CD4-positive, alpha-beta memory T cell (primary cell): ENCODE results near the gene COL5A2. TPM values are rescaled to one million over a fixed set of nuclear protein-coding genes. Genes with fewer than 3 reads are reported as not detected.

Experiments used
- CTCF ChIA-PET: fragments of 350-600 bp; sonication (Branson Sonifier 250); formaldehyde crosslinking; loops from one replicate; lab custom pipeline; 2021; ENCODE audit warnings: inconsistent platforms; ENCODE audit not compliant: partially characterized antibody; lab: Charles Lee
- POLR2A ChIA-PET: fragments of 350-600 bp; sonication (Branson Sonifier 250); formaldehyde crosslinking; loops from one replicate; lab custom pipeline; 2021; ENCODE audit not compliant: partially characterized antibody; lab: Charles Lee
- DNase-seq, 5 donors: peaks; one replicate each; pipeline versions ENCODE4 v3.0.0 to v3.0.0-alpha.2; 2020 to 2022; ENCODE audit warnings: mixed read lengths in 1 of 5
- H3K27ac ChIP-seq: one replicate; pipeline ENCODE4 v1.7.0; 2013; ENCODE audit warnings: low read depth, low read length
- H3K27me3 ChIP-seq: 2 replicates; pipeline ENCODE4 v1.7.0; 2013; ENCODE audit warnings: mild to moderate bottlenecking, low read length, moderate library complexity; ENCODE audit not compliant: insufficient read depth
- H3K36me3 ChIP-seq: 2 replicates; pipeline ENCODE4 v1.7.0; 2013; ENCODE audit warnings: mild to moderate bottlenecking, low read length, moderate library complexity; ENCODE audit not compliant: insufficient read depth
- H3K4me1 ChIP-seq: 2 replicates; pipeline ENCODE4 v1.7.0; 2013; ENCODE audit warnings: mild to moderate bottlenecking, low read length, moderate library complexity; ENCODE audit not compliant: insufficient read depth
- H3K4me3 ChIP-seq, 2 donors: one replicate each; pipeline ENCODE4 v1.7.0; 2013; ENCODE audit warnings: low read length in 2 of 2, mild to moderate bottlenecking in 1 of 2
- H3K9me3 ChIP-seq, 2 donors: one replicate each; pipeline ENCODE4 v1.7.0; 2013; ENCODE audit warnings: low read length in 2 of 2, control low read depth in 1 of 2; ENCODE audit not compliant: control insufficient read depth in 1 of 2
- H3K27ac Mint-ChIP-seq, 7 donors: one replicate each; pipeline ENCODE4 v1.8.0; 2020 to 2021; ENCODE audit warnings: mixed read lengths in 7 of 7, mild to moderate bottlenecking in 6 of 7, inconsistent platforms in 3 of 7, moderate library complexity in 3 of 7
- H3K27me3 Mint-ChIP-seq, 2 donors: one replicate each; pipeline ENCODE4 v1.8.0; 2020 to 2021; ENCODE audit warnings: mixed read lengths in 2 of 2
- H3K36me3 Mint-ChIP-seq, 2 donors: one replicate each; pipeline ENCODE4 v1.8.0; 2020 to 2021; ENCODE audit warnings: mixed read lengths in 2 of 2, inconsistent platforms in 1 of 2, mild to moderate bottlenecking in 1 of 2
- H3K4me1 Mint-ChIP-seq, 4 donors: one replicate each; pipeline ENCODE4 v1.8.0; 2020 to 2021; ENCODE audit warnings: mixed read lengths in 4 of 4, mild to moderate bottlenecking in 1 of 4
- H3K4me3 Mint-ChIP-seq, 8 donors: one replicate each; pipeline ENCODE4 v1.8.0; 2020 to 2021; ENCODE audit warnings: mixed read lengths in 8 of 8, mild to moderate bottlenecking in 7 of 8, moderate library complexity in 6 of 8, inconsistent platforms in 3 of 8
- H3K9me3 Mint-ChIP-seq, 8 donors: one replicate each; pipeline ENCODE4 v1.8.0; 2020 to 2021; ENCODE audit warnings: mixed read lengths in 8 of 8, mild to moderate bottlenecking in 5 of 8, inconsistent platforms in 3 of 8, moderate library complexity in 1 of 8
- intact Hi-C: fragments of 100-400 bp; cut with micrococcal nuclease; formaldehyde crosslinking; loops from one replicate; pipeline ENCODE4 v1.15.1; 2023
- polyA plus RNA-seq, 2 donors: library from polyadenylated mRNA; unstranded; fragments of 300-500 nt; fragmentation: Illumina TruSeq; gene quantifications; one replicate each; pipeline ENCODE4 v1.2.3, GENCODE V29; 2021
- total RNA-seq, 2 experiments: library from RNA; stranded (reverse); gene quantifications; one replicate each; pipeline ENCODE4 v1.2.3, GENCODE V29; 2021

COL5A2 gene
- total and polyA plus RNA-seq, 4 experiments from 2014 or later, result 0.05 to 1.2 (median 1.1) TPM; not detected in 1

- DNase-seq, result no peak
- Mint-ChIP-seq H3K9me3 (no peaks in the 10 kb centered on the region), H3K27me3 (no peaks in the 10 kb centered on the region), H3K27ac (no peak overlapping the region), H3K4me1 (no peaks in the 10 kb centered on the region), H3K36me3 (no peaks in the 10 kb centered on the region), H3K4me3 (no peak overlapping the region)
- ChIA-PET POLR2A (no interaction called here), CTCF (no interaction called here)
- Histone ChIP-seq H3K4me1 (no peaks in the 10 kb centered on the region), H3K27me3 (no peaks in the 10 kb centered on the region), H3K27ac (no peak overlapping the region), H3K36me3 (no peaks in the 10 kb centered on the region), H3K4me3 (no peak overlapping the region), H3K9me3 (no peaks in the 10 kb centered on the region)
- intact Hi-C loops, result no loop called here
Observed at GRCh38 chr2:189137519-189137918, 42.0 kb downstream of the COL5A2 start.

GRCh38 chr2:189134485-189134884 lies 45.1 kb downstream of the COL5A2 start:
- ChIA-PET POLR2A (no interaction called here), CTCF (interaction anchor here (1.0 kb wide), 1 partner anchor 41 kb away, joined by 4 read pairs; no protein-coding TSS in a partner anchor)
- Histone ChIP-seq H3K27ac (no peak overlapping the region), H3K4me1 (no peaks in the 10 kb centered on the region), H3K4me3 (no peak overlapping the region), H3K36me3 (no peaks in the 10 kb centered on the region), H3K27me3 (no peaks in the 10 kb centered on the region), H3K9me3 (no peaks in the 10 kb centered on the region)
- intact Hi-C loops, result no loop called here
- Mint-ChIP-seq H3K36me3 (no peaks in the 10 kb centered on the region), H3K9me3 (no peaks in the 10 kb centered on the region), H3K27ac (no peak overlapping the region), H3K27me3 (peaks cover 1 to 2% of the 10 kb centered on the region in 2 donors), H3K4me1 (no peaks in the 10 kb centered on the region), H3K4me3 (no peak overlapping the region)
- no peak for DNase-seq

GRCh38 chr2:189131991-189132390 lies 47.6 kb downstream of the COL5A2 start:
- Mint-ChIP-seq H3K4me1 (no peaks in the 10 kb centered on the region), H3K4me3 (no peak overlapping the region), H3K27ac (no peak overlapping the region), H3K36me3 (no peaks in the 10 kb centered on the region), H3K27me3 (peaks cover 2 to 3% of the 10 kb centered on the region in 2 donors), H3K9me3 (no peaks in the 10 kb centered on the region)
- no peaks in the 10 kb centered on the region for H3K9me3 ChIP-seq
- POLR2A ChIA-PET, result no interaction called here
- H3K4me1 ChIP-seq, result no peaks in the 10 kb centered on the region
- DNase-seq, result no peak
- H3K27me3 ChIP-seq, result no peaks in the 10 kb centered on the region
- CTCF ChIA-PET, result interaction anchor here (2.3 kb wide), 1 partner anchor 38 kb away, joined by 9 read pairs; no protein-coding TSS in a partner anchor
- H3K4me3 ChIP-seq, result no peak overlapping the region
- intact Hi-C loops, result no loop called here
- H3K36me3 ChIP-seq, result no peaks in the 10 kb centered on the region
- no peak overlapping the region for H3K27ac ChIP-seq

- Histone ChIP-seq H3K27ac (no peak overlapping the region), H3K4me3 (no peak overlapping the region), H3K36me3 (no peaks in the 10 kb centered on the region), H3K9me3 (no peaks in the 10 kb centered on the region), H3K4me1 (no peaks in the 10 kb centered on the region), H3K27me3 (no peaks in the 10 kb centered on the region)
- CTCF ChIA-PET, result interaction anchor here (1.5 to 2.3 kb wide), 2 partner anchors 13 to 36 kb away, joined by 3 to 9 read pairs; no protein-coding TSS in a partner anchor
- H3K27me3 Mint-ChIP-seq, result peaks cover 2 to 3% of the 10 kb centered on the region in 2 donors
- DNase-seq, result no peak
- H3K4me3 Mint-ChIP-seq, result no peak overlapping the region
- no peak overlapping the region for H3K27ac Mint-ChIP-seq
- no peaks in the 10 kb centered on the region for H3K36me3 Mint-ChIP-seq
- intact Hi-C loops, result no loop called here
- no peaks in the 10 kb centered on the region for H3K4me1 Mint-ChIP-seq
- POLR2A ChIA-PET, result no interaction called here
- H3K9me3 Mint-ChIP-seq, result no peaks in the 10 kb centered on the region
Observed at GRCh38 chr2:189129971-189130370, 49.6 kb downstream of the COL5A2 start.

GRCh38 chr2:189128970-189129369 lies 50.6 kb downstream of the COL5A2 start:
- Histone ChIP-seq H3K4me1 (no peaks in the 10 kb centered on the region), H3K9me3 (no peaks in the 10 kb centered on the region), H3K27ac (no peak overlapping the region), H3K36me3 (no peaks in the 10 kb centered on the region), H3K4me3 (no peak overlapping the region), H3K27me3 (no peaks in the 10 kb centered on the region)
- Mint-ChIP-seq H3K27me3 (peaks cover 2 to 3% of the 10 kb centered on the region in 2 donors), H3K4me1 (no peaks in the 10 kb centered on the region), H3K36me3 (no peaks in the 10 kb centered on the region), H3K9me3 (no peaks in the 10 kb centered on the region), H3K27ac (no peak overlapping the region), H3K4me3 (no peak overlapping the region)
- DNase-seq, result no peak
- CTCF ChIA-PET, result interaction anchor here (1.5 kb wide), 1 partner anchor 14 kb away, joined by 3 read pairs; no protein-coding TSS in a partner anchor
- intact Hi-C loops, result no loop called here
- POLR2A ChIA-PET, result no interaction called here

- Histone ChIP-seq H3K4me1 (no peaks in the 10 kb centered on the region), H3K9me3 (no peaks in the 10 kb centered on the region), H3K27me3 (no peaks in the 10 kb centered on the region), H3K4me3 (no peak overlapping the region), H3K27ac (no peak overlapping the region), H3K36me3 (no peaks in the 10 kb centered on the region)
- Mint-ChIP-seq H3K9me3 (no peaks in the 10 kb centered on the region), H3K4me1 (no peaks in the 10 kb centered on the region), H3K27ac (no peak overlapping the region), H3K27me3 (peaks cover 2 to 3% of the 10 kb centered on the region in 2 donors), H3K36me3 (no peaks in the 10 kb centered on the region), H3K4me3 (no peak overlapping the region)
- ChIA-PET CTCF (interaction anchor here (1.0 kb wide), 1 partner anchor 34 kb away, joined by 3 read pairs; no protein-coding TSS in a partner anchor), POLR2A (no interaction called here)
- no peak for DNase-seq
- intact Hi-C loops, result no loop called here
Observed at GRCh38 chr2:189127756-189128155, 51.8 kb downstream of the COL5A2 start.

GRCh38 chr2:189125195-189125594 lies 54.4 kb downstream of the COL5A2 start:
- Mint-ChIP-seq H3K4me1 (no peaks in the 10 kb centered on the region), H3K9me3 (no peaks in the 10 kb centered on the region), H3K36me3 (no peaks in the 10 kb centered on the region), H3K27ac (no peak overlapping the region), H3K27me3 (peaks cover 2% of the 10 kb centered on the region in 2 donors), H3K4me3 (no peak overlapping the region)
- no peak overlapping the region for H3K27ac ChIP-seq
- ChIA-PET CTCF (interaction anchor here (1.4 kb wide), 1 partner anchor 31 kb away, joined by 3 read pairs; no protein-coding TSS in a partner anchor), POLR2A (no interaction called here)
- no peaks in the 10 kb centered on the region for H3K36me3 ChIP-seq
- no peaks in the 10 kb centered on the region for H3K4me1 ChIP-seq
- no peak for DNase-seq
- H3K9me3 ChIP-seq, result no peaks in the 10 kb centered on the region
- intact Hi-C loops, result no loop called here
- no peaks in the 10 kb centered on the region for H3K27me3 ChIP-seq
- no peak overlapping the region for H3K4me3 ChIP-seq
